C4-2B (cell line): ENCODE results near the gene IGIP.

ENCODE experiments used
- CTCF ChIP-seq: fragments of 450-650 bp; conservative IDR thresholded peaks from 2 replicates; pipeline ENCODE4 v1.5.1; 2017; ENCODE audit warnings: mild to moderate bottlenecking
- ZFX ChIP-seq: fragments of 450-650 bp; IDR thresholded peaks from 2 replicates; pipeline ENCODE4 v1.6.1; 2017

- TF ChIP-seq CTCF = no peak
- TF ChIP-seq ZFX = no peak
Observed at GRCh38 chr5:140083120-140083519, 42.6 kb upstream of the IGIP start.
